HL-60 (cell line): ENCODE results near the gene MVB12A.

ENCODE experiments used
- GABPA ChIP-seq: IDR thresholded peaks from 2 replicates; pipeline ENCODE4 v1.6.1; 2012; ENCODE audit warnings: low read depth
- TF ChIP-seq, protein P1 (sequence below): IDR thresholded peaks from one replicate; pipeline ENCODE4 v1.5.1; 2011; ENCODE audit warnings: low read length, control low read depth, inconsistent platforms; ENCODE audit not compliant: insufficient read depth
- TF ChIP-seq, protein P2 (sequence below): IDR thresholded peaks from 2 replicates; pipeline ENCODE4 v1.6.1; 2012; ENCODE audit warnings: low read depth; ENCODE audit not compliant: insufficient replicate concordance

DNA sequence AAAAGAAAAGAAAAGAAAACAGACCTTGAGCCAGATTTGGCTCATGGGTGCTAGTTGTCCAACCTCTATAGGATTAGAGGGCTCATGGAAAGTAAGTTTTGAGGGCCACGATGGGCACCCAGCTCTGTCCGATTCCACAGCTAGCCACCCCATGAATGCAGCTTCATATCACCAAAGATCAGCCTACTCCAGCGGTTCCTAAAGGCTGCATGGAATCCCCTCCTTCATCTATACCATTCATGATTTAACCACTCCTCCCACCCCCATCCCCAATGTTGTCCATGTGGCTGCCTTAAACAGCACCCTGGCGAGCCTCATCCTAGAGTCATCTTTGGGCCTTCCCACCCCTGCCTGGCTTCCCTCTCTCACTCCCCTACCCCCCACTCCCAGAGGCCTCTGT, 2.1 kb downstream of the MVB12A start:
- TF ChIP-seq, protein P1, sequence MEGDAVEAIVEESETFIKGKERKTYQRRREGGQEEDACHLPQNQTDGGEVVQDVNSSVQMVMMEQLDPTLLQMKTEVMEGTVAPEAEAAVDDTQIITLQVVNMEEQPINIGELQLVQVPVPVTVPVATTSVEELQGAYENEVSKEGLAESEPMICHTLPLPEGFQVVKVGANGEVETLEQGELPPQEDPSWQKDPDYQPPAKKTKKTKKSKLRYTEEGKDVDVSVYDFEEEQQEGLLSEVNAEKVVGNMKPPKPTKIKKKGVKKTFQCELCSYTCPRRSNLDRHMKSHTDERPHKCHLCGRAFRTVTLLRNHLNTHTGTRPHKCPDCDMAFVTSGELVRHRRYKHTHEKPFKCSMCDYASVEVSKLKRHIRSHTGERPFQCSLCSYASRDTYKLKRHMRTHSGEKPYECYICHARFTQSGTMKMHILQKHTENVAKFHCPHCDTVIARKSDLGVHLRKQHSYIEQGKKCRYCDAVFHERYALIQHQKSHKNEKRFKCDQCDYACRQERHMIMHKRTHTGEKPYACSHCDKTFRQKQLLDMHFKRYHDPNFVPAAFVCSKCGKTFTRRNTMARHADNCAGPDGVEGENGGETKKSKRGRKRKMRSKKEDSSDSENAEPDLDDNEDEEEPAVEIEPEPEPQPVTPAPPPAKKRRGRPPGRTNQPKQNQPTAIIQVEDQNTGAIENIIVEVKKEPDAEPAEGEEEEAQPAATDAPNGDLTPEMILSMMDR, result no peak
- TF ChIP-seq, protein P2, sequence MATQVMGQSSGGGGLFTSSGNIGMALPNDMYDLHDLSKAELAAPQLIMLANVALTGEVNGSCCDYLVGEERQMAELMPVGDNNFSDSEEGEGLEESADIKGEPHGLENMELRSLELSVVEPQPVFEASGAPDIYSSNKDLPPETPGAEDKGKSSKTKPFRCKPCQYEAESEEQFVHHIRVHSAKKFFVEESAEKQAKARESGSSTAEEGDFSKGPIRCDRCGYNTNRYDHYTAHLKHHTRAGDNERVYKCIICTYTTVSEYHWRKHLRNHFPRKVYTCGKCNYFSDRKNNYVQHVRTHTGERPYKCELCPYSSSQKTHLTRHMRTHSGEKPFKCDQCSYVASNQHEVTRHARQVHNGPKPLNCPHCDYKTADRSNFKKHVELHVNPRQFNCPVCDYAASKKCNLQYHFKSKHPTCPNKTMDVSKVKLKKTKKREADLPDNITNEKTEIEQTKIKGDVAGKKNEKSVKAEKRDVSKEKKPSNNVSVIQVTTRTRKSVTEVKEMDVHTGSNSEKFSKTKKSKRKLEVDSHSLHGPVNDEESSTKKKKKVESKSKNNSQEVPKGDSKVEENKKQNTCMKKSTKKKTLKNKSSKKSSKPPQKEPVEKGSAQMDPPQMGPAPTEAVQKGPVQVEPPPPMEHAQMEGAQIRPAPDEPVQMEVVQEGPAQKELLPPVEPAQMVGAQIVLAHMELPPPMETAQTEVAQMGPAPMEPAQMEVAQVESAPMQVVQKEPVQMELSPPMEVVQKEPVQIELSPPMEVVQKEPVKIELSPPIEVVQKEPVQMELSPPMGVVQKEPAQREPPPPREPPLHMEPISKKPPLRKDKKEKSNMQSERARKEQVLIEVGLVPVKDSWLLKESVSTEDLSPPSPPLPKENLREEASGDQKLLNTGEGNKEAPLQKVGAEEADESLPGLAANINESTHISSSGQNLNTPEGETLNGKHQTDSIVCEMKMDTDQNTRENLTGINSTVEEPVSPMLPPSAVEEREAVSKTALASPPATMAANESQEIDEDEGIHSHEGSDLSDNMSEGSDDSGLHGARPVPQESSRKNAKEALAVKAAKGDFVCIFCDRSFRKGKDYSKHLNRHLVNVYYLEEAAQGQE, result no peak
- TF ChIP-seq GABPA, result no peak
